OCI-LY7 (cell line): ENCODE results near the gene TP53BP1.

Experiments used
- CTCF ChIP-seq: fragments of 200-600 bp; sonication (generic); conservative IDR thresholded peaks from 2 replicates; pipeline ENCODE4 v1.5.1; 2014; ENCODE audit warnings: mild to moderate bottlenecking, antibody characterized with exemption, low read length, moderate library complexity, mixed read lengths
- EZH2phosphoT487 ChIP-seq: fragments of 200-600 bp; sonication (generic); IDR thresholded peaks from 2 replicates; pipeline ENCODE4 v1.6.1; 2018; ENCODE audit warnings: low read depth, borderline replicate concordance, mild to moderate bottlenecking, mixed run types, antibody characterized with exemption, low read length, moderate library complexity, mixed read lengths

GRCh38 chr15:43441316-43441715 lies 51.6 kb downstream of the TP53BP1 start:
- TF ChIP-seq CTCF, result no peak
- no peak for TF ChIP-seq EZH2phosphoT487
